Activated T-cell treated with anti-CD3 and anti-CD28 coated beads for 48 hours (primary cell): ENCODE measurements around the gene BTBD9.
"Not testable (repeated sequence)": the region's sequence is repeated elsewhere in the genome, so short reads cannot be mapped to it uniquely, and the experiment has no call there.

ENCODE experiments used
- DNase-seq: peaks from one replicate; pipeline ENCODE4 v3.0.0-alpha.2; 2020; ENCODE audit warnings: low read depth

BTBD9 gene

DNA sequence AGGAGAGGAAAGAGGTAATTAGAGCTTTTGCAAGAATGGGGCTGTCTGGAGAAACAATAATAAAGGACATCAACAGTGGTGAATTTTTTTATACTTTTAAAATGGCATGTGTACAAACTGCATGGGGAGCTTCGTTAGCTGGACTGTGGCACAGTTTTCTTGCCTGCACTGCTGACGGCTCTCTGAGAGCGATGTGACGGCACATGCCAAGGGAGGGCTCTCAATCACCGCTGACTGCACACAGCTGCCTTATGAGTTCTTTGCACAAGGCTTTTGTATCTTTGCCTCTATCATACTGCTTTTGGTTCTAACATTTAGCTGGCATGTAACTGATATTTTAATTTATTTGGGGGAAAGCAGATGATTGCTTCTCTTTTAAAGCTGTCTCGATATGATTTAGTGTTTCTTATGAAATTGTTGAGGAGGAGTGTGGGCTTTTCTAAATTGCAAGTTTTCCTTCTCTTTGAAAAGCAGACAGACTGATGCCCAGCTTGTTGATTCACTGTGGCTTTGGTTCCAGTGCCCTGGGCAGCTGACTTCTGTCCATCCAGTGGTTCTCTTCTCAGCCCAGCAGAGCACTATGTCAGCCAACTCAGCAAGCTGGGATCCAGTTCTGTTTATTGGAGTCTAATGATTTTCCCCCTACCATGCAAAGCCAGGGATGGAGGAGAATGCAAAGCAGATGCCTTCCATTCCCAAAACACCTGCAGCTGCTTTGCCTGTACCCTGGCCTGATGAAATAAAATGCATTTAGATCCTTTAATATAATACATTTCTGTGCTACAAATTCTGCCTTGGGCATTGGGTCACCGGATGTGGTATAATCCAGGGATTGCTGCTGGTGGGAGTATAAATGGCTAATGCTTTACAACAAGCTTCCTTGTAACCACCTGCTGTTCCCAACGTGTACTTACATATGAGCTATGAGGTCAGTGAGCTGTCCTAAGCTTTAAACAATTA is 496.3 kb downstream of the BTBD9 start:
- DNase-seq, result no peak

DNA sequence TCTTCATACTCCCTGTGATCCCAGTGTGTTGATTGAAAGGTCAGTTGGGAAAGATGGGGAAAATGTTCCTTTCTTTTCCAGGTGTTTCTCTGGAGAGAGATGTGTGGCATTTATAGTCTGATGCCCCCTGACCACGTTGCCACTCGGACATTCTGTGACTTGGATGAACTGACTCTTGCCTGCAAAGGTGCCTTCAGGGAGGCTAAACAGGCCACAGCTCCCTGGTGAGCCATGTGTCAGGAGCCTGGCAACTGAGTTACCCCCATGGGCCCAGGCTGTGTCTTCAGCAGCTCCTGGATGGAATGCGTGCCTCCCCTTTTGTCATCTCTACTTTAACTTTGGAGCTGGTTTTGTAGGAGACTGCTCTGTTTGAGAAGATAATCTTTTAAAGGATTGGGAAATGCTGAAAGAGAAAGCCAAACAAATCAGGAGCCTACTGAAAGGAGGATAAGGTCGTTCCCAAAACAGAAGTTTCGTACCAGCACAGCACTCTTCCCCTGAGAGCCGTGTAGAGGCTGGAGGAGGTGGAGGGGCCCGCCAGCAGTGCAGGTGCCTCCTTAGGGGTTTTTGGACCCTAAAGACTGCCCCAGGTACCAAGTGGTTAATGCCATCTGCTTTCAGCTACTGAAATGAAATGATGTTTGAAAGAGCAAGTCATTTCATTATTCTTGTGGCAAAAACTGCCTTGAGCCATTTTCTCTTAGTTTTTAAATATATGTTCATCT is 497.4 kb downstream of the BTBD9 start:
- DNase-seq, result no peak

DNA sequence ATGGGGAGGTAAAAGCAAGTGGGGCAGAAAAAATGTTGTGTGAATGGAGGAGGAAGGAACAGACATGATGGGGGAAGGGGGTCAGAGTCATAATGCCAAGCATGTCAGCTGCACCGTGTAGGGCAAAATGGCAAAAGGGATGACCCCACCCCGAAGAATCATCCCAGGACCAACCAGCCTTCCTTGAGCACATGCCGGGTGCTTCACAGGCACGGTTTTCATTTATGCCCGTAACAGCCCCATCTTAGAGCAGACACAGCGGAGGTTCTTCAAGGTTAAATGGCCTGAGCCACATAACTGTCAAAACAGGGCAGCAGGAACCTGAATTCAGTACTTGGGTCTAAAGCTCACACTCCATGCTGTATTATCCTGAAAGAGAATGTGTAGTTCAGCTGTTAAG is 498.0 kb downstream of the BTBD9 start:
- DNase-seq, result no peak

DNA sequence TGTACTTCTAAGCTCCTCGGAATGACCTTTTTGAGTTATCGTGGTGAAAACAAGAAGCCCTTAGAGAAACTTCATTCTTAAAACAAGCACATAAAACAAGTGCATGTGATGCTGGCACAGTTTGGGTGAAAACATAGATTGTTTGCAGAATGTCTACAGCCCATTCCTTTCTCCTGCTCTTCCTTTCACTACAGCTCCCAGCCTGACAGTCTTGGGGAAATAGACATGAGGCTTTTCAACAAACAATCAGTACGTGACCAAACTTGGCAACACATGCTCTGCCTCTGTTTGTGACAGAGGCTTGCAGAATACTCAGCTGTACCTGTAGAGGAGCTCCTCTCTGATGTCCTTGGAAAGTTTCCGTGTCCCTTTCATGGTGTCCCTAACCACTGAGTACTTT is 498.6 kb downstream of the BTBD9 start:
- DNase-seq, result no peak

DNA sequence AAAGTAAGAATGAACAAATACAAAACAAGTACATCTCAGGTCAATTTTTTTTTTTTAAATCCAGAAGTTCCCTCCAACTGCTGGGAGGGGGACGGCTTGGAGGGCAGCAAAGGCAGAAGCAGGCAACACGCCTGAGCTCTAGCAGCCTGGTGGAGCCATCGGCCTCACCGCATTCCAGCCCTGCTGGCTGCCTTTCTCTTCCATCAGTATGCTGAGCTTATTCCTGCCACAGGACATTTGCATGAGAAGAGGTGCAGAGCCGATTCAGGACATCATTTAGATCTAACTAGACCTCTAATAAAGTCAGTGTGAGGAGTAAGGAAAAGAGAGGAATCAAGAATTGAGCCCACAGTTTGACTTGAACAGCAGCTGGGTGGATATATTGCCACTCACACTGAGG is 501.4 kb downstream of the BTBD9 start:
- DNase-seq, result no peak

DNA sequence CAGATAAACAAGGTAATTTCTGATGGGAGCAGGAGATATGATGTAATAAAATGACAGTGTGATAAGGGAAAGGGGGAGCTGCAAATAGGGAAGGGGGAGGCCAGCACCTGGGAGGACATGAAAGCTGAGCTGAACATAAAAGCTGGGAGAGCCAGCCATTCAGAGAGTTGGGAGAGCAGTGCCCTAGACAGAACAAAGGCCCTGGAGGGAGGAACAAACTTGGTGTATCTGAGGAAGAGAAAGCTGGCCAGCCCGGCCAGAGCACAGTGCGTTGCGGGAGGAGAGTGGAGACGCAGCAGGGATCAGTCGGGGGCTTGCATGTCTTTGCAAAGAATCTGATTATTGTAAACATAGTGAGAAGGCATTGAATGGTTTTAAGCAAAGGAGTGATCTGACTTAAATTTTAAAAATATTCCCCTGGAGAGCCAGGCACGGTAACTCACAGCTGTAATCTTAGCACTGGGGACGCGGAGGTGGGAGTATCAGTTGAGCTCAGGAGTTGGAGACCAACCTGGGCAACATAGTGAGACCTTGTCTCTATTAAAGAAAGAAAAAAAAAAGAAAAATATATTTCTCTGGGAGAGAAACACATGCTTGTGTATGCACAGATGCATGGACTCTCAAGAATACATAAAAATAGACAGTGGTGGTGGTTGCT is 502.0 kb downstream of the BTBD9 start:
- DNase-seq, result no peak

DNA sequence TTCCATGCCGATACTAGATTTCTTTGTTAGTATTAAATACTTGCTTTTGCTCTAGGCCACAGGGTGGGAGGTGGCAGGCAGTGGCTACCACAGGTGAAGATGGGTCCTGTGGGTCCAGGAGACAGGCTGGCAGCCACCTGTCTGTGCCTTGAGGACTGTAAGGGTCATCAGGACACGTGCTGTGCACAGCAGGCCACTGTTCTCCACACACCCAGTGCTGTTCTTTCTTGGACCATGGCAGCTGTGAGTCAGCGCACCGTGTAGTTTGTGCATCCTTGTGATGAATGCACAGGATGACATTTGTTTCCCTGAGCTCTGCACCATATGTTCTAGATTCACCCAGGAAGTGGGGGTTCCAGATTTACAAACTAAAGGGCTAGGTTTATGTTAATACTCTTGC is 503.2 kb downstream of the BTBD9 start:
- no peak for DNase-seq

DNA sequence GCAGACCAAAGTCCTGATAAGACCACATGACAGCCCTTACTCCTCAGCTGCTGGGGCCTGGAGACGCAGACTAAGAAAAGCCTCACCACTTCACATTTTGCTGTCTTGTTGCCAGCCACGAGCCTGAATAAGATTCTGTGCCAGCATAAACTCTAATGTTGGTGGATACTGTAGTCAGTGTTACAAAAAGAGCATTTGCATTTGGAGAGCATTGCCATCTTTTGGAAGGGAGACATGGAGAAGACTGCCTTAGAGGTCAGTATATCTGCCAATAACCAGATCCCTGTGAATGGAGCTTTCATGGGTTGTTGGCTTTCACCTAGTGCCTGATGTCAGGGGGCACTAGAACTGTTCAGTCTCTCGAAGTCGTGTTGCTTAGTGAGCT is 505.0 kb downstream of the BTBD9 start:
- no peak for DNase-seq

DNA sequence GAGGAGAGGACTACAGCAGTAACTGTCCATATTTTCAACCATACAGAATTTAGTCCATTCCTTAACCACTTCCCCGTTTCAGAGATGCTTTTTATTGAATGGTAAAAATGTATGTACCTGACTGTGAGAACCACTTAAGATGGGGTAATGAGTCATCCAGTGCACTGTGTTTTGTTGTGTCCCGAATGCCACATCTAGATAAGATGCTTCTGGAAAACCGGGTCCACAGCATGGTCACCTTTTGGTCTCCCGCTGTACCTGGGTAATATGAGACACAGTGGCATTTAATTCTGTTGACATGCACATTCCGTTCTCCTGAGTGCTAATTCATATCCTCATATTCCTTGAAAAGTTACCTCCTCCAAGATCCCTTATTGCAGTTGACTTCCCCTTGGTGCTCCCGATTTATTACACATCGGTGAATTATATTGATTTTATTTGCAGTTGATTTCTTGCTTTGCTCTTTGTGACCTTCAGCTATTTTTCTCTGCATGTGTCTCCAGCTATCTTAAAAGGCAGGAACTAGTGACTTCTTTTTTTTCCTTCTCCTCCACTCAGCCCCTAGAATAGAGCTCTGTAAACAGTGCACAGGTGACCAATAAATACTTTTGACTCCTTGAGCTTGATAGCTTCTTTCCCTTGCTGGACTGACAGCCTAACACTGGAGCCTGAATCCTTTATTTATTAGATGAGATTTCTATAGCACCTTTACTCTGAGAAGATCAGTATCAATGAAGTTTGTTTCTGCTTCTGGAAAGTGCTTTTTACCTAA is 505.6 kb downstream of the BTBD9 start:
- no peak for DNase-seq

DNA sequence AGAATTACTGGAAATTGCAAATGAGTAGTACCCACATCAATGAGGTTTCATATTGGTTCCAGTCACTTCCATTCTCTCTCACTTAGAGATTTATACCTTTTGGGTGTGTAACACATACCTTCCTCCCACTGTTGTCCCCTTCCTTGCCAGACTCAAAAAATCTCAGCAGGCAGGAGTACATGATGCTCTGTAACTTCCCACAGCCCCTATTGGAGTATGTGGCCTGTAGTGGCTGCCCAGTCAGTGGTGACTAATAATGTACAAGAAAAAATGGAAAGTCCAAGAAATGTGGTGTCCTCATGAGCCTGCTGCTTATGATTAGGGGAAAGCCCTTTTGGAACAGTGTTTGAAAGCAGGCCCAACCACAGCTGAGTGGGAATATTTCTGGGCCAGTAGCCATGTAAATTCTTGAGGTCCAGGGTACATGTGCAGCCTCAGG is 508.2 kb downstream of the BTBD9 start:
- peak; percentile 7 for DNase-seq

DNA sequence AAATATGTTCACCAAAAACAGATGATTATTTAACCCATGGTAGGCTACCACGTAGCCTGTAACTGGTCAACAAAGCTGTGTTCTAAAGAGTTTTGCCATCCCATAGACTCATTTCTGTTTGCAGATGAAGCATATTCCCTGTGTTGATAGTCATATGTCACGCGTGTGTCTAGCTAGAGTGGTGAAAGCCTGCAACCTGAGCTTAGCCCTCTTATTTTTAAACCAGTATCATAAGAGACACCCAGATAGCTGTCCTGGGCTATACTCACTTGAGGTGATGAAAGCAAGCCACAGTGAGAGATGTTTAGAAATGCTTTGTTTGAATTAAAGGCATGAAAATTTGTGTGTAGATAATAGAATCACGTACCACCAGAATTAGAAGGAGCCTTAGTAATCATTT is 512.4 kb downstream of the BTBD9 start:
- no peak for DNase-seq

DNA sequence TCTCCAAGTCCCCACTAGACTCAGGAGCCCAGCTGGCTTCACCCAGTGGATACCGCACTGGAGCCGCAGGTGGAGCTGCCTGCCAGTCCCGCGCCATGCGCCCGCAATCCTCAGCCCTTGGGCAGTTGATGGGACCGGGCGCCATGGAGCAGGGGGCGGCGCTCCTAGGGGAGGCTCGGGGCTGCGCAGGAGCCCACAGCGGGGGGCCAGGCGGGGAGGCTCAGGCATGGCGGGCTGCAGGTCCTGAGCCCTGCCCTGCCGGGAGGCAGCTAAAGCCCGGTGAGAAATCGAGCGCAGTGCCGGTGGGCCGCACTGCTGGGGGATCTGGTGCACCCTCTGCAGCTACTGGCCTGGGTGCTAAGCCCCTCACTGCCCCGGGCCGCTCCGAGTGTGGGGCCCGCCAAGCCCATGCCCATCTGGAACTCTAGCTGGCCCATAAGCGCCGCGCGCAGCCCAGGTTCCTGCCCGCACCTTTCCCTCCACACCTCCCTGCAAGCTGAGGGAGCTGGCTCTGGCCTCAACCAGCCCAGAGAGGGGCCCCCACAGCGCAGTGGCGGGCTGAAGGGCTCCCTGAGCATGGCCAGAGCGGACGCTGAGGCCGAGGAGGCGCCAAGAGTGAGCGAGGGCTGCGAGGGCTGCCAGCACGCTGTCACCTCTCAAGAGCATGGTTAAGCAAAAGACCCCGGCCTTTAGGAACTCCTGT is 515.4 kb downstream of the BTBD9 start:
- DNase-seq, result not testable (repeated sequence)

DNA sequence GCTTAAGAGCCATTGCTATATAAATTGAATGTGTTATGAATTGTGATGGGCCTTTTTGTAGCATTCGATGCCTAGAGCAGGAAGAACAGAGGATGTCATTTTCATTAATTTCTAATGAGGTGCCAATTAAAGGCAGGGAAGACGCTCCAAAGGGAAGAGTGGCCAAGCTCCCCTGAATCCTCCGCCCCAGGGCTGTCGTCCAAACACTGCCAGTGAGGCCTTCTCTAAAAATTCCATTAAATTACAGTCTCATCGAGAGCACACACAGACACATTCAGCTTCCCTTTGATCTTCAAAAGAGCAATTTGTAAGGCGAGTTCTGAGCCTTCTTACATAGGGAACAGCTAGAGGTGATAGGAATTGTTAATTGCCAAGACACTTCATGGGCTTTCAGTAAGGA is 520.2 kb downstream of the BTBD9 start:
- DNase-seq, result no peak

DNA sequence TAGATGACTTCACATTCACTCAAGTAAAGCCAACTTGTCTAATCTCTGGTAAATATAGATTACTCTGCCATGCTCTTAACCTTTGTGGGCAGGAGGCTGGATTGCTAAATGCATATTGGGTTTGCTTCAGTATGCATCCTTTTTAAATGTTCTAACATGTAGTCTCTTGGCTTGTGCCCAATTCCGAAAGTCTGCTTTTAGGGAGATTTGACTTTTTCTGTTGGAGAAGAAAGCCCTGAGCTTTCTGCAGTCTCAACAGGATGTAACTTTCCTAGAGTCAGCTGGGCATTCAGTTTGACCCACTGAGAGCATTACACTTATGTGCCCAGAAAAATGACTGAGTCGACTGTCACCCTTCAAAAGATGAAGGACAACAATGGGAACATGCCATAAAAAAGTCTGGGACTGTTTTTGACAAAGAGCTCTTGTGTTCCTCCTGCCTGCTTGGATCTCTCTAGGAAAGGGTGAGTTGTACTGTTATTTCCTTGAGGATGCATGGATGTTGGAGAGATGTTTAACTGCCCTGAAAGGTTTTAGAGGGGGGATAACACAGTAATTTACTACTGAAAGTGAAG is 520.9 kb downstream of the BTBD9 start:
- DNase-seq, result no peak
